ENCODE measurements around the gene FUT1. TPM values are rescaled to one million over a fixed set of nuclear protein-coding genes. Genes with fewer than 3 reads are reported as not detected.

Gene FUT1
- total RNA-seq, 1 experiment from 2014 or later: 11.5 TPM

DNA sequence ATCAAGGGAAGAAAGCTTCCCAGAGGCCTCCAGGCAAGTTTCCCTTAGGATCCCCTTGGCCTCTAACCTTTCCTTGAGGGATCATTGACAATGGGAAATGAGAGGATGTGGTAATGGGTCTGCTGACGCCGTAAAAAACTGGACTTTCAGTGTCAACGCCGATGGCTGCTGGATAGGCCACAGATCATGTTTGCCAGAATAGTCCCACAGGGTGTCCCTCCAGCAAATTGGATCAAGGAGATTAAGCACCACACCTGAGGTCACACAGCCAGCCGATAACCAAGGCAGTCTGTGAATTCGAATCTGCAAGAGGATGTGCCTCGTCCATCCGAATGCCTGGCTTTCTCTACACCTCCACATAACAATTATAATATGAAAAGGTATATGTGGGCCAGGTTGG, 40.8 kb upstream of the FUT1 start:
- no peak overlapping the region for H3K4me3 Mint-ChIP-seq
- DNase-seq (ENCODE audit: low spot score) (no peak), ATAC-seq (no peak)
- H3K27me3 Mint-ChIP-seq (ENCODE audit: low read depth): no peaks in the 10 kb centered on the region; the same call in none of the 2 replicates
- POLR2A ChIA-PET: no interaction called here
- H3K4me1 Mint-ChIP-seq: peaks cover 7% of the 10 kb centered on the region
- H3K27ac Mint-ChIP-seq: no peak overlapping the region
- H3K9me3 Mint-ChIP-seq: no peaks in the 10 kb centered on the region
- CTCF ChIA-PET: interaction anchor here (0.8 to 6.7 kb wide), 7 partner anchors 10 to 54 kb away, joined by 4 to 132 read pairs (median 5); partner anchors contain the start of genes BCAT2 and HSD17B14
- no peaks in the 10 kb centered on the region for H3K36me3 Mint-ChIP-seq
- TF ChIP-seq PRRX2 (CRISPR knock-in tag; IDR thresholded peaks at IDR 0.05) (no peak), NR3C1 (CRISPR knock-in tag; conservative IDR thresholded peaks at IDR 0.05; ENCODE audit: low read depth) (no peak), NR2C2 (CRISPR knock-in tag; IDR thresholded peaks at IDR 0.05) (no peak), ZNF138 (CRISPR knock-in tag; conservative IDR thresholded peaks at IDR 0.05) (no peak), ZNF423 (CRISPR knock-in tag; IDR thresholded peaks at IDR 0.05) (no peak), NFATC4 (CRISPR knock-in tag; IDR thresholded peaks at IDR 0.05) (no peak), ZNF232 (CRISPR knock-in tag; IDR thresholded peaks at IDR 0.05) (no peak), ZNF671 (CRISPR knock-in tag; IDR thresholded peaks at IDR 0.05) (no peak), CREM (CRISPR knock-in tag; IDR thresholded peaks at IDR 0.05) (no peak)
- TF ChIP-seq, protein P1, sequence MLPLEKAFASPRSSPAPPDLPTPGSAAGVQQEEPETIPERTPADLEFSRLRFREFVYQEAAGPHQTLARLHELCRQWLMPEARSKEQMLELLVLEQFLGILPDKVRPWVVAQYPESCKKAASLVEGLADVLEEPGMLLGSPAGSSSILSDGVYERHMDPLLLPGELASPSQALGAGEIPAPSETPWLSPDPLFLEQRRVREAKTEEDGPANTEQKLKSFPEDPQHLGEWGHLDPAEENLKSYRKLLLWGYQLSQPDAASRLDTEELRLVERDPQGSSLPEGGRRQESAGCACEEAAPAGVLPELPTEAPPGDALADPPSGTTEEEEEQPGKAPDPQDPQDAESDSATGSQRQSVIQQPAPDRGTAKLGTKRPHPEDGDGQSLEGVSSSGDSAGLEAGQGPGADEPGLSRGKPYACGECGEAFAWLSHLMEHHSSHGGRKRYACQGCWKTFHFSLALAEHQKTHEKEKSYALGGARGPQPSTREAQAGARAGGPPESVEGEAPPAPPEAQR (CRISPR knock-in tag; IDR thresholded peaks at IDR 0.05): no peak
- TF ChIP-seq, protein P2, sequence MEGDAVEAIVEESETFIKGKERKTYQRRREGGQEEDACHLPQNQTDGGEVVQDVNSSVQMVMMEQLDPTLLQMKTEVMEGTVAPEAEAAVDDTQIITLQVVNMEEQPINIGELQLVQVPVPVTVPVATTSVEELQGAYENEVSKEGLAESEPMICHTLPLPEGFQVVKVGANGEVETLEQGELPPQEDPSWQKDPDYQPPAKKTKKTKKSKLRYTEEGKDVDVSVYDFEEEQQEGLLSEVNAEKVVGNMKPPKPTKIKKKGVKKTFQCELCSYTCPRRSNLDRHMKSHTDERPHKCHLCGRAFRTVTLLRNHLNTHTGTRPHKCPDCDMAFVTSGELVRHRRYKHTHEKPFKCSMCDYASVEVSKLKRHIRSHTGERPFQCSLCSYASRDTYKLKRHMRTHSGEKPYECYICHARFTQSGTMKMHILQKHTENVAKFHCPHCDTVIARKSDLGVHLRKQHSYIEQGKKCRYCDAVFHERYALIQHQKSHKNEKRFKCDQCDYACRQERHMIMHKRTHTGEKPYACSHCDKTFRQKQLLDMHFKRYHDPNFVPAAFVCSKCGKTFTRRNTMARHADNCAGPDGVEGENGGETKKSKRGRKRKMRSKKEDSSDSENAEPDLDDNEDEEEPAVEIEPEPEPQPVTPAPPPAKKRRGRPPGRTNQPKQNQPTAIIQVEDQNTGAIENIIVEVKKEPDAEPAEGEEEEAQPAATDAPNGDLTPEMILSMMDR (IDR thresholded peaks at IDR 0.05): no peak
- TF ChIP-seq, protein P3, sequence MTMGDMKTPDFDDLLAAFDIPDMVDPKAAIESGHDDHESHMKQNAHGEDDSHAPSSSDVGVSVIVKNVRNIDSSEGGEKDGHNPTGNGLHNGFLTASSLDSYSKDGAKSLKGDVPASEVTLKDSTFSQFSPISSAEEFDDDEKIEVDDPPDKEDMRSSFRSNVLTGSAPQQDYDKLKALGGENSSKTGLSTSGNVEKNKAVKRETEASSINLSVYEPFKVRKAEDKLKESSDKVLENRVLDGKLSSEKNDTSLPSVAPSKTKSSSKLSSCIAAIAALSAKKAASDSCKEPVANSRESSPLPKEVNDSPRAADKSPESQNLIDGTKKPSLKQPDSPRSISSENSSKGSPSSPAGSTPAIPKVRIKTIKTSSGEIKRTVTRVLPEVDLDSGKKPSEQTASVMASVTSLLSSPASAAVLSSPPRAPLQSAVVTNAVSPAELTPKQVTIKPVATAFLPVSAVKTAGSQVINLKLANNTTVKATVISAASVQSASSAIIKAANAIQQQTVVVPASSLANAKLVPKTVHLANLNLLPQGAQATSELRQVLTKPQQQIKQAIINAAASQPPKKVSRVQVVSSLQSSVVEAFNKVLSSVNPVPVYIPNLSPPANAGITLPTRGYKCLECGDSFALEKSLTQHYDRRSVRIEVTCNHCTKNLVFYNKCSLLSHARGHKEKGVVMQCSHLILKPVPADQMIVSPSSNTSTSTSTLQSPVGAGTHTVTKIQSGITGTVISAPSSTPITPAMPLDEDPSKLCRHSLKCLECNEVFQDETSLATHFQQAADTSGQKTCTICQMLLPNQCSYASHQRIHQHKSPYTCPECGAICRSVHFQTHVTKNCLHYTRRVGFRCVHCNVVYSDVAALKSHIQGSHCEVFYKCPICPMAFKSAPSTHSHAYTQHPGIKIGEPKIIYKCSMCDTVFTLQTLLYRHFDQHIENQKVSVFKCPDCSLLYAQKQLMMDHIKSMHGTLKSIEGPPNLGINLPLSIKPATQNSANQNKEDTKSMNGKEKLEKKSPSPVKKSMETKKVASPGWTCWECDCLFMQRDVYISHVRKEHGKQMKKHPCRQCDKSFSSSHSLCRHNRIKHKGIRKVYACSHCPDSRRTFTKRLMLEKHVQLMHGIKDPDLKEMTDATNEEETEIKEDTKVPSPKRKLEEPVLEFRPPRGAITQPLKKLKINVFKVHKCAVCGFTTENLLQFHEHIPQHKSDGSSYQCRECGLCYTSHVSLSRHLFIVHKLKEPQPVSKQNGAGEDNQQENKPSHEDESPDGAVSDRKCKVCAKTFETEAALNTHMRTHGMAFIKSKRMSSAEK (CRISPR knock-in tag; IDR thresholded peaks at IDR 0.05; ENCODE audit: borderline replicate concordance): no peak
- TF ChIP-seq, protein P4, sequence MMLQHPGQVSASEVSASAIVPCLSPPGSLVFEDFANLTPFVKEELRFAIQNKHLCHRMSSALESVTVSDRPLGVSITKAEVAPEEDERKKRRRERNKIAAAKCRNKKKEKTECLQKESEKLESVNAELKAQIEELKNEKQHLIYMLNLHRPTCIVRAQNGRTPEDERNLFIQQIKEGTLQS (CRISPR knock-in tag; conservative IDR thresholded peaks at IDR 0.05): no peak
- TF ChIP-seq, protein P5, sequence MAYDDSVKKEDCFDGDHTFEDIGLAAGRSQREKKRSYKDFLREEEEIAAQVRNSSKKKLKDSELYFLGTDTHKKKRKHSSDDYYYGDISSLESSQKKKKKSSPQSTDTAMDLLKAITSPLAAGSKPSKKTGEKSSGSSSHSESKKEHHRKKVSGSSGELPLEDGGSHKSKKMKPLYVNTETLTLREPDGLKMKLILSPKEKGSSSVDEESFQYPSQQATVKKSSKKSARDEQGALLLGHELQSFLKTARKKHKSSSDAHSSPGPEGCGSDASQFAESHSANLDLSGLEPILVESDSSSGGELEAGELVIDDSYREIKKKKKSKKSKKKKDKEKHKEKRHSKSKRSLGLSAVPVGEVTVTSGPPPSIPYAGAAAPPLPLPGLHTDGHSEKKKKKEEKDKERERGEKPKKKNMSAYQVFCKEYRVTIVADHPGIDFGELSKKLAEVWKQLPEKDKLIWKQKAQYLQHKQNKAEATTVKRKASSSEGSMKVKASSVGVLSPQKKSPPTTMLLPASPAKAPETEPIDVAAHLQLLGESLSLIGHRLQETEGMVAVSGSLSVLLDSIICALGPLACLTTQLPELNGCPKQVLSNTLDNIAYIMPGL (CRISPR knock-in tag; IDR thresholded peaks at IDR 0.05): no peak
- TF ChIP-seq, protein P6, sequence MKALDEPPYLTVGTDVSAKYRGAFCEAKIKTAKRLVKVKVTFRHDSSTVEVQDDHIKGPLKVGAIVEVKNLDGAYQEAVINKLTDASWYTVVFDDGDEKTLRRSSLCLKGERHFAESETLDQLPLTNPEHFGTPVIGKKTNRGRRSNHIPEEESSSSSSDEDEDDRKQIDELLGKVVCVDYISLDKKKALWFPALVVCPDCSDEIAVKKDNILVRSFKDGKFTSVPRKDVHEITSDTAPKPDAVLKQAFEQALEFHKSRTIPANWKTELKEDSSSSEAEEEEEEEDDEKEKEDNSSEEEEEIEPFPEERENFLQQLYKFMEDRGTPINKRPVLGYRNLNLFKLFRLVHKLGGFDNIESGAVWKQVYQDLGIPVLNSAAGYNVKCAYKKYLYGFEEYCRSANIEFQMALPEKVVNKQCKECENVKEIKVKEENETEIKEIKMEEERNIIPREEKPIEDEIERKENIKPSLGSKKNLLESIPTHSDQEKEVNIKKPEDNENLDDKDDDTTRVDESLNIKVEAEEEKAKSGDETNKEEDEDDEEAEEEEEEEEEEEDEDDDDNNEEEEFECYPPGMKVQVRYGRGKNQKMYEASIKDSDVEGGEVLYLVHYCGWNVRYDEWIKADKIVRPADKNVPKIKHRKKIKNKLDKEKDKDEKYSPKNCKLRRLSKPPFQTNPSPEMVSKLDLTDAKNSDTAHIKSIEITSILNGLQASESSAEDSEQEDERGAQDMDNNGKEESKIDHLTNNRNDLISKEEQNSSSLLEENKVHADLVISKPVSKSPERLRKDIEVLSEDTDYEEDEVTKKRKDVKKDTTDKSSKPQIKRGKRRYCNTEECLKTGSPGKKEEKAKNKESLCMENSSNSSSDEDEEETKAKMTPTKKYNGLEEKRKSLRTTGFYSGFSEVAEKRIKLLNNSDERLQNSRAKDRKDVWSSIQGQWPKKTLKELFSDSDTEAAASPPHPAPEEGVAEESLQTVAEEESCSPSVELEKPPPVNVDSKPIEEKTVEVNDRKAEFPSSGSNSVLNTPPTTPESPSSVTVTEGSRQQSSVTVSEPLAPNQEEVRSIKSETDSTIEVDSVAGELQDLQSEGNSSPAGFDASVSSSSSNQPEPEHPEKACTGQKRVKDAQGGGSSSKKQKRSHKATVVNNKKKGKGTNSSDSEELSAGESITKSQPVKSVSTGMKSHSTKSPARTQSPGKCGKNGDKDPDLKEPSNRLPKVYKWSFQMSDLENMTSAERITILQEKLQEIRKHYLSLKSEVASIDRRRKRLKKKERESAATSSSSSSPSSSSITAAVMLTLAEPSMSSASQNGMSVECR (CRISPR knock-in tag; IDR thresholded peaks at IDR 0.05; ENCODE audit: borderline replicate concordance): no peak
- TF ChIP-seq, protein P7, sequence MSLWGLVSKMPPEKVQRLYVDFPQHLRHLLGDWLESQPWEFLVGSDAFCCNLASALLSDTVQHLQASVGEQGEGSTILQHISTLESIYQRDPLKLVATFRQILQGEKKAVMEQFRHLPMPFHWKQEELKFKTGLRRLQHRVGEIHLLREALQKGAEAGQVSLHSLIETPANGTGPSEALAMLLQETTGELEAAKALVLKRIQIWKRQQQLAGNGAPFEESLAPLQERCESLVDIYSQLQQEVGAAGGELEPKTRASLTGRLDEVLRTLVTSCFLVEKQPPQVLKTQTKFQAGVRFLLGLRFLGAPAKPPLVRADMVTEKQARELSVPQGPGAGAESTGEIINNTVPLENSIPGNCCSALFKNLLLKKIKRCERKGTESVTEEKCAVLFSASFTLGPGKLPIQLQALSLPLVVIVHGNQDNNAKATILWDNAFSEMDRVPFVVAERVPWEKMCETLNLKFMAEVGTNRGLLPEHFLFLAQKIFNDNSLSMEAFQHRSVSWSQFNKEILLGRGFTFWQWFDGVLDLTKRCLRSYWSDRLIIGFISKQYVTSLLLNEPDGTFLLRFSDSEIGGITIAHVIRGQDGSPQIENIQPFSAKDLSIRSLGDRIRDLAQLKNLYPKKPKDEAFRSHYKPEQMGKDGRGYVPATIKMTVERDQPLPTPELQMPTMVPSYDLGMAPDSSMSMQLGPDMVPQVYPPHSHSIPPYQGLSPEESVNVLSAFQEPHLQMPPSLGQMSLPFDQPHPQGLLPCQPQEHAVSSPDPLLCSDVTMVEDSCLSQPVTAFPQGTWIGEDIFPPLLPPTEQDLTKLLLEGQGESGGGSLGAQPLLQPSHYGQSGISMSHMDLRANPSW (CRISPR knock-in tag; conservative IDR thresholded peaks at IDR 0.05; ENCODE audit: low read depth): no peak
- TF ChIP-seq, protein P8, sequence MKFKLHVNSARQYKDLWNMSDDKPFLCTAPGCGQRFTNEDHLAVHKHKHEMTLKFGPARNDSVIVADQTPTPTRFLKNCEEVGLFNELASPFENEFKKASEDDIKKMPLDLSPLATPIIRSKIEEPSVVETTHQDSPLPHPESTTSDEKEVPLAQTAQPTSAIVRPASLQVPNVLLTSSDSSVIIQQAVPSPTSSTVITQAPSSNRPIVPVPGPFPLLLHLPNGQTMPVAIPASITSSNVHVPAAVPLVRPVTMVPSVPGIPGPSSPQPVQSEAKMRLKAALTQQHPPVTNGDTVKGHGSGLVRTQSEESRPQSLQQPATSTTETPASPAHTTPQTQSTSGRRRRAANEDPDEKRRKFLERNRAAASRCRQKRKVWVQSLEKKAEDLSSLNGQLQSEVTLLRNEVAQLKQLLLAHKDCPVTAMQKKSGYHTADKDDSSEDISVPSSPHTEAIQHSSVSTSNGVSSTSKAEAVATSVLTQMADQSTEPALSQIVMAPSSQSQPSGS (CRISPR knock-in tag; IDR thresholded peaks at IDR 0.05; ENCODE audit: borderline replicate concordance, low read depth): no peak
